OCI-LY7 (cell line): Measurements from ENCODE around the gene TJP3. TPM values are rescaled to one million over a fixed set of nuclear protein-coding genes. Genes with fewer than 3 reads are reported as not detected.

Experiments
- BruUV-seq: library from RNA; stranded (reverse); fragments of 400-500 nt; replicated peaks from 2 replicates; lab custom pipeline; 2021; lab: Mats Ljungman, UMichigan
- CTCF ChIA-PET: fragments of 300-600 bp; sonication (Branson Sonifier 250); formaldehyde crosslinking; loops from one replicate; lab custom pipeline; 2022; ENCODE audit warnings: antibody characterized with exemption; ENCODE audit not compliant: unreplicated experiment; lab: Charles Lee
- POLR2A ChIA-PET: fragments of 300-600 bp; sonication (Branson Sonifier 250); formaldehyde crosslinking; loops from one replicate; lab custom pipeline; 2022; ENCODE audit warnings: antibody characterized with exemption; lab: Charles Lee
- DNase-seq: peaks from one replicate; pipeline ENCODE4 v3.0.0-alpha.2; 2015; ENCODE audit warnings: low spot score
- H2AFZ ChIP-seq: fragments of 200-600 bp; sonication (generic), shearing (Covaris generic); 2 replicates; pipeline ENCODE4 v1.6.1; 2014; ENCODE audit warnings: mild to moderate bottlenecking, antibody characterized with exemption, low read length, moderate library complexity
- H3K27ac ChIP-seq: fragments of 200-600 bp; sonication (generic); 2 replicates; pipeline ENCODE4 v1.5.1; 2014; ENCODE audit warnings: mixed run types, low read depth, mild to moderate bottlenecking, moderate library complexity, low read length, inconsistent platforms; ENCODE audit not compliant: poor library complexity, severe bottlenecking
- H3K36me3 ChIP-seq: fragments of 200-600 bp; sonication (generic); 2 replicates; pipeline ENCODE4 v1.6.1; 2014; ENCODE audit warnings: mild to moderate bottlenecking, antibody characterized with exemption, low read length, moderate library complexity, mixed read lengths; ENCODE audit not compliant: insufficient read depth
- H3K4me1 ChIP-seq: fragments of 200-600 bp; sonication (generic); 2 replicates; pipeline ENCODE4 v1.5.1; 2014; ENCODE audit warnings: mild to moderate bottlenecking, low read length; ENCODE audit not compliant: insufficient read depth, poor library complexity, severe bottlenecking
- H3K4me2 ChIP-seq: fragments of 200-600 bp; sonication (generic); 2 replicates; pipeline ENCODE4 v1.6.1; 2014; ENCODE audit warnings: mild to moderate bottlenecking, low read length
- H3K4me3 ChIP-seq: fragments of 200-600 bp; sonication (generic); 2 replicates; pipeline ENCODE4 v1.5.1; 2014; ENCODE audit warnings: mild to moderate bottlenecking, low read depth, low read length; ENCODE audit not compliant: poor library complexity, severe bottlenecking
- H3K79me2 ChIP-seq: fragments of 200-600 bp; sonication (generic); 2 replicates; pipeline ENCODE4 v1.6.1; 2016; ENCODE audit warnings: low read depth, mild to moderate bottlenecking, low read length, moderate library complexity, mixed read lengths; ENCODE audit not compliant: insufficient read depth
- H3K9me2 ChIP-seq: fragments of 200-600 bp; sonication (generic); 2 replicates; pipeline ENCODE4 v1.6.1; 2016; ENCODE audit warnings: mild to moderate bottlenecking, low read length, mixed read lengths; ENCODE audit not compliant: insufficient read depth
- H3K9me3 ChIP-seq: fragments of 200-600 bp; sonication (generic); 2 replicates; pipeline ENCODE4 v1.6.1; 2014; ENCODE audit warnings: mild to moderate bottlenecking, mixed run types, low read length, mixed read lengths
- H4K20me1 ChIP-seq: fragments of 200-600 bp; sonication (generic); 2 replicates; pipeline ENCODE4 v1.6.1; 2014; ENCODE audit warnings: mild to moderate bottlenecking, antibody characterized with exemption, low read length, moderate library complexity, mixed read lengths; ENCODE audit not compliant: insufficient read depth
- EZH2phosphoT487 ChIP-seq: fragments of 200-600 bp; sonication (generic); IDR thresholded peaks from 2 replicates; pipeline ENCODE4 v1.6.1; 2018; ENCODE audit warnings: low read depth, borderline replicate concordance, mild to moderate bottlenecking, mixed run types, antibody characterized with exemption, low read length, moderate library complexity, mixed read lengths
- intact Hi-C: fragments of 100-400 bp; cut with micrococcal nuclease; formaldehyde crosslinking; loops from one replicate; pipeline ENCODE4 v1.10.0; 2022; ENCODE audit not compliant: unreplicated experiment
- total RNA-seq, 2 experiments: library from RNA; depleted of rRNA in 1 of 2; stranded (reverse); fragments of >200 nt in 1 of 2; shearing (Covaris generic) in 1 of 2; gene quantifications; 2 replicates each; pipeline ENCODE4 v1.2.3, GENCODE V29; 2014 to 2022
- TF ChIP-seq, protein P1 (sequence below): fragments of 200-600 bp; sonication (generic); conservative IDR thresholded peaks from 2 replicates; pipeline ENCODE4 v1.5.1; 2014; ENCODE audit warnings: mild to moderate bottlenecking, antibody characterized with exemption, low read length, moderate library complexity, mixed read lengths

The TJP3 gene
- total RNA-seq, 2 experiments from 2014 or later: 0.69 to 1.8 TPM

DNA sequence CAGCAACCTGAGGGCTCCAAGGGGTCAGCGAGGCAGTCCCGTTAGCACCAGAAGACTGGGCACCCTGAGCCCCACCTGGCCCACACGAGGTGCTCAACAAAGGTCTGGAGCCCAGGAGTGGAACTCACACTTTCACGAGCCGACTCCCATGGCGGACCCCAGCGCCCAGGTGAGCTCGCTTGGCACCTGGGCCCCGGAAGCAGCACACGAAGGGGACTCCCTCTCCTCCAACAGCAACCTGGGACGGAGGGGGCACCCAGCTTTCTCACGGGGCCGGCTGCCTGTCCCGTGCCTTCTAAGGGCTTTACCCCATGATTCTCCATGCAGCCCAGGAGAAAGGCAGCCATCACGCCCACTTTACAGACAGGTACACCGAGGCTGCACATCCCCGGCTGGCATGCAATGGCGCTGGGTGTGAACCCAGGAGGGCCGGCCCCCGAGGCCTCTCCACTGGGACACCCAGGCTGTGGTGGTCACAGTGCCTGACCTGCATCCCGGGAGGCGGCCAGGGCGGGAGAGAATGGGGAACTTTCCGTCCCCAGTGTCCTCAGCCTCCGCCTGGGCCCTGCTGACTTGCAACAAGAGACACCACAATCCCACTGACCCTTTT, 13.0 kb upstream of the TJP3 start:
- Histone ChIP-seq H3K27ac (no peak overlapping the region), H3K9me3 (no peaks in the 10 kb centered on the region), H3K9me2 (no peaks in the 10 kb centered on the region), H3K4me2 (no peak overlapping the region), H3K79me2 (no peaks in the 10 kb centered on the region), H4K20me1 (no peaks in the 10 kb centered on the region), H3K36me3 (no peaks in the 10 kb centered on the region), H3K4me3 (no peak overlapping the region), H2AFZ (no peak overlapping the region), H3K4me1 (peaks cover 7% of the 10 kb centered on the region)
- ChIA-PET CTCF (no interaction called here), POLR2A (no interaction called here)
- TF ChIP-seq EZH2phosphoT487: no peak
- TF ChIP-seq, protein P1, sequence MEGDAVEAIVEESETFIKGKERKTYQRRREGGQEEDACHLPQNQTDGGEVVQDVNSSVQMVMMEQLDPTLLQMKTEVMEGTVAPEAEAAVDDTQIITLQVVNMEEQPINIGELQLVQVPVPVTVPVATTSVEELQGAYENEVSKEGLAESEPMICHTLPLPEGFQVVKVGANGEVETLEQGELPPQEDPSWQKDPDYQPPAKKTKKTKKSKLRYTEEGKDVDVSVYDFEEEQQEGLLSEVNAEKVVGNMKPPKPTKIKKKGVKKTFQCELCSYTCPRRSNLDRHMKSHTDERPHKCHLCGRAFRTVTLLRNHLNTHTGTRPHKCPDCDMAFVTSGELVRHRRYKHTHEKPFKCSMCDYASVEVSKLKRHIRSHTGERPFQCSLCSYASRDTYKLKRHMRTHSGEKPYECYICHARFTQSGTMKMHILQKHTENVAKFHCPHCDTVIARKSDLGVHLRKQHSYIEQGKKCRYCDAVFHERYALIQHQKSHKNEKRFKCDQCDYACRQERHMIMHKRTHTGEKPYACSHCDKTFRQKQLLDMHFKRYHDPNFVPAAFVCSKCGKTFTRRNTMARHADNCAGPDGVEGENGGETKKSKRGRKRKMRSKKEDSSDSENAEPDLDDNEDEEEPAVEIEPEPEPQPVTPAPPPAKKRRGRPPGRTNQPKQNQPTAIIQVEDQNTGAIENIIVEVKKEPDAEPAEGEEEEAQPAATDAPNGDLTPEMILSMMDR: no peak
- intact Hi-C loops: no loop called here
- no TSS peak for BruUV-seq
- no peak for DNase-seq

DNA sequence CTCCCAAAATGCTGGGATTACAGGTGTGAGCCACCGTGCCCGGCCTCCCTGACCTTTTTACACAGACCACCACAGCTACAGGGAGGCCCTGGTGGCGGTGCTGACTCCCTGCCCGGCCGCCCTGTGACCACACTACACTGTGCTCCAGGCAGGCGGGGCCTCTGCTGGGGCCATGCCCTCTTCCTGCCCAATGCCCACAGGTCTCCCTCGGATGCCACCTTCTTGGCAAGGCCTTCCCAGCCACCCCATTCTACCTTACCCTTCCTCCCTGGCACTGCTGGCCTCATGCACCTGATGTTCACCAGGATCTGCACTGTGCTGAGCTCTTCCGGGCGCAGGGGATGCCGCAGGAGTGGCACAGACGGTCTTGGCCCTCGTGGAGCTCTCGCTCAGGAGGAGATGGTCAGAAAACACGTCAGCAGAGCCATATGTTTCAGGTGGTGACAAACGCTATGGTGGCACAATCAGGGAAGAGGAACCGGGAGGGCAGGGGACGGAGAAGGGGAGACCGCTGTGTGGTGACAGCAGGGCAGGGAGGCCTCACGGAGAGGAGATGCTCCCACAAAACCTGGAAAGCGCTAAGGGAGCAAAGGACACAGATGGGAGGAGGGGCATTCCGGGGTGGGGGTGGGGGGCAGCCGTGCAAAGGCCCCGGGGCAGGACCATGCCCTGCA, 12.1 kb upstream of the TJP3 start:
- no TSS peak for BruUV-seq
- no peak overlapping the region for H3K4me3 ChIP-seq
- H3K36me3 ChIP-seq: no peaks in the 10 kb centered on the region
- ChIA-PET CTCF (interaction anchor here (0.7 kb wide), 1 partner anchor 217 kb away, joined by 5 read pairs; no protein-coding TSS in a partner anchor), POLR2A (no interaction called here)
- DNase-seq: no peak
- H2AFZ ChIP-seq: no peak overlapping the region
- H3K27ac ChIP-seq: no peak overlapping the region
- no peaks in the 10 kb centered on the region for H4K20me1 ChIP-seq
- TF ChIP-seq, protein P1: no peak
- no peak for TF ChIP-seq EZH2phosphoT487
- H3K9me2 ChIP-seq: no peaks in the 10 kb centered on the region
- H3K4me1 ChIP-seq: peaks cover 7% of the 10 kb centered on the region
- intact Hi-C loops: no loop called here
- H3K9me3 ChIP-seq: no peaks in the 10 kb centered on the region
- H3K4me2 ChIP-seq: no peak overlapping the region
- no peaks in the 10 kb centered on the region for H3K79me2 ChIP-seq

DNA sequence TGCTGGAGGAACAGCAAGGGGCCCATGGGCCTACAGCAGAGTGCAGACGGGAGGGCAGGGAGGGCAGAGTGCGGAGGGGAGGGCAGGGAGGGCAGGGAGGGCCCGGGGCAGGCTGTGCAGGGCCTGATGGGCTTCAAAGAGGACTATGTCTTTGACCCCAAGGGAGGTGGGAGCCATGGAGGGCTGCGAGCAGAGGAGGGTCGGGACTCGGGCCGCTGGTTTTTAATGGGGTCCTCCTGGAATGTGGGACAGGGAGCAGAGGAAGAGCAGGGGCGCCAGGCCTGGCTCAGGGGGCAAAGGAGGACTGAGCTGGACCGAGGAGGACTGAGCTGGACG, 11.6 kb upstream of the TJP3 start:
- Histone ChIP-seq H3K9me3 (no peaks in the 10 kb centered on the region), H2AFZ (no peak overlapping the region), H4K20me1 (no peaks in the 10 kb centered on the region), H3K36me3 (no peaks in the 10 kb centered on the region), H3K27ac (no peak overlapping the region), H3K9me2 (no peaks in the 10 kb centered on the region), H3K4me3 (no peak overlapping the region), H3K4me2 (no peak overlapping the region), H3K4me1 (peaks cover 7% of the 10 kb centered on the region), H3K79me2 (no peaks in the 10 kb centered on the region)
- intact Hi-C loops: no loop called here
- CTCF ChIA-PET: interaction anchor here (0.7 kb wide), 1 partner anchor 218 kb away, joined by 5 read pairs; no protein-coding TSS in a partner anchor
- no TSS peak for BruUV-seq
- DNase-seq: no peak
- TF ChIP-seq EZH2phosphoT487: no peak
- TF ChIP-seq, protein P1: no peak
- POLR2A ChIA-PET: no interaction called here
